ENCODE measurements around the gene KIF1A. TPM values are rescaled to one million over a fixed set of nuclear protein-coding genes. Genes with fewer than 3 reads are reported as not detected.

KIF1A gene
- total and polyA plus RNA-seq, 2 of the 13 experiments (the other 11 are each of a cell fraction or from before 2014, with no cell fraction given): 0.01 TPM; not detected in 1

DNA sequence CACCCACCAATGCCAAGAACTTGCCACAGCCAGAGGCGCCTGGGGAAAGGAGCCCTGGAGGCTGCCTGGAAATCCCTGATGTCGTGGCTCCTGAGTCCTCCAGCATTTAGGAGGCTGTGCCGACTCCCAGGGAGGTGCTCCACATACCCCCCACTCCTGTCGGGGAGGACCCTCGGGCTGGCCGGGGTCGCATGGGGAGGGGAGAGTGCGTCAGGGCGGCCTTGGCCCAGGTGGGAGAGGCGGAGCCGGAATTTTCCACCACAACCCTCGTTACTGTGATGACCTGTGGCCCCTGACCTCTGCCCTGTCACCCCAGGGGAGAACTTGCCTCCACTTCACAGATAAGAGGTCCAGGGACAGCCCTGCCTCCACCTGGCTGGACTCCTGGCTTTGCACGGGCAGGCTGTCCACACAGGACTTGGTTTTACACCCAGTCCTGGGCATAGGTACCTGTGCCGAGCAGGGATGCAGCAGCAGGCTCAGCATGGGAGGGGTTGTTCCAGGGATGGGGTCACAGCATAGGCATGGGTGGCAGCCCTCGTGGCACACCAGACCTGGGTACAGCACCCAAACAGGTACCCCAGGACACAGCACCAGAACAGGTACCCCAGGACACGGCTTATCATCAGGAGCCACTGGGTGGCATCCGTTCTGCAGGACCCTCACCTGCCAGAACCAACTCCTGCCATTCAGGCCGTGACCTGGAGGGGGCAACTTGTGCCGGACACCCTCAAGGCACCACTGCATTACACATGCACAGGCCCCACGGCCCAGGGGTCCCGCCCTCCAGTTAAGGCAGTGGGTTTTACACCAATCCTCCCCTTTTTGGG is 36.3 kb upstream of the KIF1A start (continued):
- TF ChIP-seq, protein P1, sequence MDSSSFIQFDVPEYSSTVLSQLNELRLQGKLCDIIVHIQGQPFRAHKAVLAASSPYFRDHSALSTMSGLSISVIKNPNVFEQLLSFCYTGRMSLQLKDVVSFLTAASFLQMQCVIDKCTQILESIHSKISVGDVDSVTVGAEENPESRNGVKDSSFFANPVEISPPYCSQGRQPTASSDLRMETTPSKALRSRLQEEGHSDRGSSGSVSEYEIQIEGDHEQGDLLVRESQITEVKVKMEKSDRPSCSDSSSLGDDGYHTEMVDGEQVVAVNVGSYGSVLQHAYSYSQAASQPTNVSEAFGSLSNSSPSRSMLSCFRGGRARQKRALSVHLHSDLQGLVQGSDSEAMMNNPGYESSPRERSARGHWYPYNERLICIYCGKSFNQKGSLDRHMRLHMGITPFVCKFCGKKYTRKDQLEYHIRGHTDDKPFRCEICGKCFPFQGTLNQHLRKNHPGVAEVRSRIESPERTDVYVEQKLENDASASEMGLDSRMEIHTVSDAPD (CRISPR knock-in tag; IDR thresholded peaks at IDR 0.05): peak; percentile 57; the same call in 1 of the 2 replicates
- TF ChIP-seq AKNA (CRISPR knock-in tag; IDR thresholded peaks at IDR 0.05; ENCODE audit: borderline replicate concordance) (no peak), AGO1 (IDR thresholded peaks at IDR 0.05; ENCODE audit: low read depth, low read length, poor library complexity, severe bottlenecking) (no peak), AGO2 (optimal IDR thresholded peaks at IDR 0.05; ENCODE audit: low read depth, low read length) (no peak), HIC2 (CRISPR knock-in tag; IDR thresholded peaks at IDR 0.05; ENCODE audit: low read depth) (no peak; the same call in 1 of the 2 replicates), RELA (CRISPR knock-in tag; IDR thresholded peaks at IDR 0.05) (peak; percentile 50; the same call in 1 of the 2 replicates), TCF12 (IDR thresholded peaks at IDR 0.05) (no peak), TCF12 (CRISPR knock-in tag; IDR thresholded peaks at IDR 0.05) (no peak), ZNF549 (CRISPR knock-in tag; IDR thresholded peaks at IDR 0.05) (no peak), RFXAP (CRISPR knock-in tag; IDR thresholded peaks at IDR 0.05; ENCODE audit: borderline replicate concordance) (no peak), THAP8 (CRISPR knock-in tag; IDR thresholded peaks at IDR 0.05; ENCODE audit: borderline replicate concordance) (no peak; the same call in 1 of the 2 replicates)
- TF ChIP-seq, protein P2, sequence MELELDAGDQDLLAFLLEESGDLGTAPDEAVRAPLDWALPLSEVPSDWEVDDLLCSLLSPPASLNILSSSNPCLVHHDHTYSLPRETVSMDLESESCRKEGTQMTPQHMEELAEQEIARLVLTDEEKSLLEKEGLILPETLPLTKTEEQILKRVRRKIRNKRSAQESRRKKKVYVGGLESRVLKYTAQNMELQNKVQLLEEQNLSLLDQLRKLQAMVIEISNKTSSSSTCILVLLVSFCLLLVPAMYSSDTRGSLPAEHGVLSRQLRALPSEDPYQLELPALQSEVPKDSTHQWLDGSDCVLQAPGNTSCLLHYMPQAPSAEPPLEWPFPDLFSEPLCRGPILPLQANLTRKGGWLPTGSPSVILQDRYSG (CRISPR knock-in tag; IDR thresholded peaks at IDR 0.05): no peak; the same call in 1 of the 2 replicates
- TF ChIP-seq, protein P3, sequence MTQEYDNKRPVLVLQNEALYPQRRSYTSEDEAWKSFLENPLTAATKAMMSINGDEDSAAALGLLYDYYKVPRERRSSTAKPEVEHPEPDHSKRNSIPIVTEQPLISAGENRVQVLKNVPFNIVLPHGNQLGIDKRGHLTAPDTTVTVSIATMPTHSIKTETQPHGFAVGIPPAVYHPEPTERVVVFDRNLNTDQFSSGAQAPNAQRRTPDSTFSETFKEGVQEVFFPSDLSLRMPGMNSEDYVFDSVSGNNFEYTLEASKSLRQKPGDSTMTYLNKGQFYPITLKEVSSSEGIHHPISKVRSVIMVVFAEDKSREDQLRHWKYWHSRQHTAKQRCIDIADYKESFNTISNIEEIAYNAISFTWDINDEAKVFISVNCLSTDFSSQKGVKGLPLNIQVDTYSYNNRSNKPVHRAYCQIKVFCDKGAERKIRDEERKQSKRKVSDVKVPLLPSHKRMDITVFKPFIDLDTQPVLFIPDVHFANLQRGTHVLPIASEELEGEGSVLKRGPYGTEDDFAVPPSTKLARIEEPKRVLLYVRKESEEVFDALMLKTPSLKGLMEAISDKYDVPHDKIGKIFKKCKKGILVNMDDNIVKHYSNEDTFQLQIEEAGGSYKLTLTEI (CRISPR knock-in tag; conservative IDR thresholded peaks at IDR 0.05): no peak
